K562 (cell line): ENCODE results near the gene PNPO. TPM values are rescaled to one million over a fixed set of nuclear protein-coding genes. Genes with fewer than 3 reads are reported as not detected.

ENCODE experiments used
- ATAC-seq: fragments of 200-7000 bp; cut with Tn5 transposase; 3 replicates; pipeline ENCODE4 v1.9.1; 2020; ENCODE audit warnings: moderate library complexity
- BruUV-seq: library from RNA; stranded (reverse); fragments of 400-500 nt; replicated peaks from 2 replicates; lab custom pipeline; 2021; lab: Mats Ljungman, UMichigan
- CTCF ChIA-PET: fragments of 300-600 bp; formaldehyde crosslinking; extraction: SDS; loops from one replicate; lab custom pipeline; 2021; ENCODE audit warnings: low intra/inter-chr PET ratio; lab: Yijun Ruan, JAX
- POLR2A ChIA-PET: fragments of 300-600, 350-650 bp; sonication (Branson Sonifier 250); formaldehyde crosslinking; extraction: SDS; loops from one replicate; lab custom pipeline; 2021; ENCODE audit warnings: antibody characterized with exemption, inconsistent platforms; lab: Yijun Ruan, JAX
- DNase-seq, 4 experiments: peaks; one replicate each; pipeline versions ENCODE4 v3.0.0 to v3.0.0-alpha.2; 2011 to 2018; ENCODE audit warnings: low spot score in 3 of 4, mixed read lengths in 3 of 4; ENCODE audit errors: extremely low read depth in 1 of 4
- FAIRE-seq: peaks from 2 replicates; lab custom pipeline; 2011; peaks lifted over from hg19 to GRCh38; lab: Jason Lieb, UNC
- H2AFZ ChIP-seq: 2 replicates; pipeline ENCODE4 v1.6.0; 2011; ENCODE audit warnings: low read depth, low read length, control low read depth, inconsistent platforms
- H3K27ac ChIP-seq: fragments of 200-600 bp; 3 replicates; pipeline ENCODE4 v1.8.0; 2011; ENCODE audit warnings: low read depth, mild to moderate bottlenecking, control low read depth, inconsistent platforms, low read length, moderate library complexity, mixed read lengths; ENCODE audit errors: extremely low read depth
- H3K27me3 ChIP-seq, 2 experiments: fragments of 300-600 bp in 1 of 2; 2 replicates in 1 of 2; 3 replicates in 1 of 2; pipeline versions ENCODE4 v1.6.0 to v1.8.0; 2011; ENCODE audit warnings: inconsistent platforms in 2 of 2, low read length in 2 of 2, mild to moderate bottlenecking in 1 of 2, mixed read lengths in 1 of 2, moderate library complexity in 1 of 2; ENCODE audit not compliant: control insufficient read depth in 2 of 2, insufficient read depth in 2 of 2
- H3K36me3 ChIP-seq: fragments of 300-600 bp; 3 replicates; pipeline ENCODE4 v1.8.0; 2011; ENCODE audit warnings: mild to moderate bottlenecking, low read length, inconsistent platforms; ENCODE audit not compliant: control insufficient read depth, insufficient read depth
- H3K4me1 ChIP-seq, 2 experiments: fragments of 200-600 bp in 1 of 2; replicated peaks in 1 of 2; 2 replicates in 1 of 2; 3 replicates in 1 of 2; pipeline versions ENCODE4 v1.5.1 to v1.8.0; 2011; ENCODE audit warnings: inconsistent platforms in 2 of 2, low read length in 2 of 2, mild to moderate bottlenecking in 1 of 2, mixed read lengths in 1 of 2, moderate library complexity in 1 of 2; ENCODE audit not compliant: control insufficient read depth in 2 of 2, insufficient read depth in 2 of 2
- H3K4me2 ChIP-seq: 2 replicates; pipeline ENCODE4 v1.6.1; 2011; ENCODE audit warnings: low read length, control low read depth, inconsistent platforms, mixed read lengths; ENCODE audit not compliant: insufficient read depth
- H3K4me3 ChIP-seq: fragments of 200-600 bp; sonication (generic), shearing (Covaris generic); 2 replicates; pipeline ENCODE4 v1.5.1; 2016; ENCODE audit warnings: control low read depth, inconsistent platforms
- H3K79me2 ChIP-seq: fragments of 200-600 bp; 3 replicates; pipeline ENCODE4 v1.8.0; 2011; ENCODE audit warnings: low read length, inconsistent platforms; ENCODE audit not compliant: control insufficient read depth, insufficient read depth
- H3K9ac ChIP-seq, 2 experiments: 2 replicates each; pipeline versions ENCODE4 v1.6.0 to v1.6.1; 2011; ENCODE audit warnings: low read depth in 2 of 2, low read length in 2 of 2, control low read depth in 1 of 2, inconsistent platforms in 1 of 2, mild to moderate bottlenecking in 1 of 2, mixed read lengths in 1 of 2; ENCODE audit not compliant: insufficient read depth in 1 of 2
- H3K9me1 ChIP-seq: one replicate; pipeline ENCODE4 v1.6.0; 2011; ENCODE audit warnings: inconsistent platforms, mild to moderate bottlenecking, low read length, moderate library complexity; ENCODE audit not compliant: control insufficient read depth, insufficient read depth
- H3K9me3 ChIP-seq: replicated peaks from 2 replicates; pipeline ENCODE4 v1.5.1; 2011; ENCODE audit warnings: low read depth, low read length, inconsistent platforms; ENCODE audit not compliant: control insufficient read depth, insufficient read depth
- H4K20me1 ChIP-seq: replicated peaks from 2 replicates; pipeline ENCODE4 v1.6.1; 2011; ENCODE audit warnings: low read length, inconsistent platforms, mixed read lengths; ENCODE audit not compliant: control insufficient read depth, insufficient read depth
- CEBPB ChIP-seq: fragments of 450-650 bp; IDR thresholded peaks from 2 replicates; pipeline ENCODE4 v1.6.1; 2016; ENCODE audit warnings: missing genetic modification characterization, missing compliant biosample characterization
- DDX20 ChIP-seq: fragments of 450-650 bp; IDR thresholded peaks from 2 replicates; pipeline ENCODE4 v1.6.1; 2016; ENCODE audit warnings: missing genetic modification characterization, low read depth, mild to moderate bottlenecking, missing compliant biosample characterization, moderate library complexity
- ELF4 ChIP-seq: fragments of 450-650 bp; formaldehyde crosslinking; IDR thresholded peaks from 2 replicates; pipeline ENCODE4 v1.4.0; 2022; ENCODE audit warnings: missing genetic modification characterization
- KLF16 ChIP-seq: IDR thresholded peaks from 2 replicates; pipeline ENCODE4 v1.6.1; 2016; ENCODE audit warnings: antibody characterized with exemption
- MTA3 ChIP-seq: fragments of 450-650 bp; formaldehyde crosslinking; IDR thresholded peaks from 2 replicates; pipeline ENCODE4 v1.6.1; 2017; ENCODE audit warnings: mild to moderate bottlenecking, borderline replicate concordance
- MYBL2 ChIP-seq, 2 experiments: fragments of 450-650 bp in 1 of 2; sonication (generic) in 1 of 2; formaldehyde crosslinking in 1 of 2; IDR thresholded peaks; 2 replicates each; pipeline versions ENCODE4 v1.6.1 to v1.8.1; 2017 to 2022; ENCODE audit warnings: borderline replicate concordance in 1 of 2, inconsistent platforms in 1 of 2, low read depth in 1 of 2, mild to moderate bottlenecking in 1 of 2, missing genetic modification reagents in 1 of 2, moderate library complexity in 1 of 2
- NFIX ChIP-seq: fragments of 250-450 bp; sonication (Bioruptor Pico); IDR thresholded peaks from 2 replicates; pipeline ENCODE4 v1.4.0; 2020; ENCODE audit warnings: low read depth, mild to moderate bottlenecking, moderate library complexity
- TBL1XR1 ChIP-seq, 2 experiments: IDR thresholded peaks; 2 replicates each; pipeline ENCODE4 v1.6.1; 2012; ENCODE audit warnings: improper control_type of control experiment in 2 of 2, low read length in 2 of 2, mild to moderate bottlenecking in 1 of 2
- WGBS: fragments of 100-300 bp; shearing (Covaris generic); methylation state at CpG from one replicate; pipeline ENCODE4 v1.1.6; 2016; ENCODE audit warnings: low coverage, mixed read lengths; ENCODE audit not compliant: insufficient coverage; ENCODE audit errors: missing lambda C conversion rate; 5-methylcytosine and 5-hydroxymethylcytosine counted together
- in situ Hi-C: fragments of 300-500 bp; cut with MboI; formaldehyde crosslinking; loops from 4 replicates; pipeline ENCODE4 v1.15.0; 2018; ENCODE audit warnings: inconsistent platforms, mixed read lengths
- intact Hi-C: fragments of 100-400 bp; cut with micrococcal nuclease; formaldehyde crosslinking; loops from 2 replicates; pipeline ENCODE4 v1.14.2; 2022
- polyA plus RNA-seq, 8 experiments: library from polyadenylated mRNA; depleted of rRNA in 4 of 8; stranded (reverse) in 5 of 8; unstranded in 3 of 8; fragments of >200 nt; fragmentation: Nextera tagmentation in 2 of 8; fragmentation: Illumina TruSeq in 1 of 8; extraction: Ambion mirVana in 2 of 8; extraction: Trizol in 1 of 8; gene quantifications; 2 replicates each; pipeline versions ENCODE4 v1.2.1 to v1.2.3, GENCODE V29; 2011 to 2014; ENCODE audit warnings: inconsistent platforms in 1 of 8, missing spikeins in 1 of 8
- total RNA-seq, 7 experiments: library from RNA; depleted of rRNA in 6 of 7; stranded (reverse); fragments of >200 nt in 6 of 7; fragmentation: Illumina TruSeq in 2 of 7; extraction: Trizol in 2 of 7; gene quantifications; 2 replicates each; pipeline versions ENCODE4 v1.2.1 to v1.2.3, GENCODE V29; 2011 to 2021; ENCODE audit warnings: low replicate concordance in 1 of 7
- TF ChIP-seq, protein P1 (sequence below): sonication (generic); formaldehyde crosslinking; IDR thresholded peaks from 2 replicates; pipeline ENCODE4 v1.8.0; 2022; ENCODE audit warnings: missing genetic modification reagents, mild to moderate bottlenecking, moderate library complexity, borderline replicate concordance
- TF ChIP-seq, protein P2 (sequence below), 3 experiments: fragments of 200-800 bp in 1 of 3; fragments of 250-450 bp in 1 of 3; fragments of 450-650 bp in 1 of 3; sonication (Bioruptor Pico) in 1 of 3; sonication (Bioruptor generic) in 1 of 3; formaldehyde crosslinking in 1 of 3; IDR thresholded peaks; 2 replicates each; pipeline versions ENCODE4 v1.6.1 to v1.8.0; 2016 to 2022; ENCODE audit warnings: mild to moderate bottlenecking in 2 of 3, missing genetic modification characterization in 2 of 3, missing compliant biosample characterization in 1 of 3, moderate library complexity in 1 of 3
- TF ChIP-seq, protein P3 (sequence below): fragments of 250-450 bp; sonication (Bioruptor Pico); IDR thresholded peaks from 2 replicates; pipeline ENCODE4 v1.4.0; 2020; ENCODE audit warnings: mild to moderate bottlenecking

PNPO gene
- total and polyA plus RNA-seq, 9 of the 15 experiments (the other 6 are each of a cell fraction or from before 2014, with no cell fraction given): 16.6 to 39.0 (median 27.4) TPM

GRCh38 chr17:47949197-47949759, 7.9 kb downstream of the PNPO start:
- BruUV-seq: no TSS peak
- TF ChIP-seq MYBL2 (IDR thresholded peaks at IDR 0.05; ENCODE audit: low read depth) (no peak), MYBL2 (CRISPR knock-in tag; IDR thresholded peaks at IDR 0.05; ENCODE audit: borderline replicate concordance) (no peak), NFIX (no peak), KLF16 (0 out of 2 replicates have a peak, but pooled peaks have one; percentile 24), MTA3 (0 out of 2 replicates have a peak, but pooled peaks have one; percentile 36), ELF4 (CRISPR knock-in tag) (no peak), TBL1XR1 (IDR thresholded peaks at IDR 0.05; ENCODE audit: low read length in 2 of 2) (no peak), DDX20 (tag) (no peak), CEBPB (peak; percentile 56; the same call in 1 of the 2 replicates)
- TF ChIP-seq, protein P1, sequence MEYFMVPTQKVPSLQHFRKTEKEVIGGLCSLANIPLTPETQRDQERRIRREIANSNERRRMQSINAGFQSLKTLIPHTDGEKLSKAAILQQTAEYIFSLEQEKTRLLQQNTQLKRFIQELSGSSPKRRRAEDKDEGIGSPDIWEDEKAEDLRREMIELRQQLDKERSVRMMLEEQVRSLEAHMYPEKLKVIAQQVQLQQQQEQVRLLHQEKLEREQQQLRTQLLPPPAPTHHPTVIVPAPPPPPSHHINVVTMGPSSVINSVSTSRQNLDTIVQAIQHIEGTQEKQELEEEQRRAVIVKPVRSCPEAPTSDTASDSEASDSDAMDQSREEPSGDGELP: peak; percentile 31; the same call in 1 of the 2 replicates
- TF ChIP-seq, protein P2, sequence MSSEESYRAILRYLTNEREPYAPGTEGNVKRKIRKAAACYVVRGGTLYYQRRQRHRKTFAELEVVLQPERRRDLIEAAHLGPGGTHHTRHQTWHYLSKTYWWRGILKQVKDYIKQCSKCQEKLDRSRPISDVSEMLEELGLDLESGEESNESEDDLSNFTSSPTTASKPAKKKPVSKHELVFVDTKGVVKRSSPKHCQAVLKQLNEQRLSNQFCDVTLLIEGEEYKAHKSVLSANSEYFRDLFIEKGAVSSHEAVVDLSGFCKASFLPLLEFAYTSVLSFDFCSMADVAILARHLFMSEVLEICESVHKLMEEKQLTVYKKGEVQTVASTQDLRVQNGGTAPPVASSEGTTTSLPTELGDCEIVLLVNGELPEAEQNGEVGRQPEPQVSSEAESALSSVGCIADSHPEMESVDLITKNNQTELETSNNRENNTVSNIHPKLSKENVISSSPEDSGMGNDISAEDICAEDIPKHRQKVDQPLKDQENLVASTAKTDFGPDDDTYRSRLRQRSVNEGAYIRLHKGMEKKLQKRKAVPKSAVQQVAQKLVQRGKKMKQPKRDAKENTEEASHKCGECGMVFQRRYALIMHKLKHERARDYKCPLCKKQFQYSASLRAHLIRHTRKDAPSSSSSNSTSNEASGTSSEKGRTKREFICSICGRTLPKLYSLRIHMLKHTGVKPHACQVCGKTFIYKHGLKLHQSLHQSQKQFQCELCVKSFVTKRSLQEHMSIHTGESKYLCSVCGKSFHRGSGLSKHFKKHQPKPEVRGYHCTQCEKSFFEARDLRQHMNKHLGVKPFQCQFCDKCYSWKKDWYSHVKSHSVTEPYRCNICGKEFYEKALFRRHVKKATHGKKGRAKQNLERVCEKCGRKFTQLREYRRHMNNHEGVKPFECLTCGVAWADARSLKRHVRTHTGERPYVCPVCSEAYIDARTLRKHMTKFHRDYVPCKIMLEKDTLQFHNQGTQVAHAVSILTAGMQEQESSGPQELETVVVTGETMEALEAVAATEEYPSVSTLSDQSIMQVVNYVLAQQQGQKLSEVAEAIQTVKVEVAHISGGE (CRISPR knock-in tag; IDR thresholded peaks at IDR 0.05): no peak
- TF ChIP-seq, protein P3, sequence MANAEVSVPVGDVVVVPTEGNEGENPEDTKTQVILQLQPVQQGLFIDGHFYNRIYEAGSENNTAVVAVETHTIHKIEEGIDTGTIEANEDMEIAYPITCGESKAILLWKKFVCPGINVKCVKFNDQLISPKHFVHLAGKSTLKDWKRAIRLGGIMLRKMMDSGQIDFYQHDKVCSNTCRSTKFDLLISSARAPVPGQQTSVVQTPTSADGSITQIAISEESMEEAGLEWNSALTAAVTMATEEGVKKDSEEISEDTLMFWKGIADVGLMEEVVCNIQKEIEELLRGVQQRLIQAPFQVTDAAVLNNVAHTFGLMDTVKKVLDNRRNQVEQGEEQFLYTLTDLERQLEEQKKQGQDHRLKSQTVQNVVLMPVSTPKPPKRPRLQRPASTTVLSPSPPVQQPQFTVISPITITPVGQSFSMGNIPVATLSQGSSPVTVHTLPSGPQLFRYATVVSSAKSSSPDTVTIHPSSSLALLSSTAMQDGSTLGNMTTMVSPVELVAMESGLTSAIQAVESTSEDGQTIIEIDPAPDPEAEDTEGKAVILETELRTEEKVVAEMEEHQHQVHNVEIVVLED: no peak

More at GRCh38 chr17:47949197-47949759, 7.9 kb downstream of the PNPO start:
- Histone ChIP-seq H3K27ac (peak overlapping the region; percentile 8; the same call in 1 of the 3 replicates), H3K79me2 (no peaks in the 10 kb centered on the region), H3K9ac (peak overlapping the region; percentile 21 to 77; a peak in 3 of 4 replicates), H3K4me2 (peak overlapping the region; percentile 57; the same call in 1 of the 2 replicates), H3K36me3 (peaks cover 54% of the 10 kb centered on the region), H3K9me1 (no peaks in the 10 kb centered on the region), H3K27me3 (no peaks in the 10 kb centered on the region), H2AFZ (peak overlapping the region; percentile 63), H3K4me3 (no peak overlapping the region), H4K20me1 (no peaks in the 10 kb centered on the region), H3K9me3 (no peaks in the 10 kb centered on the region), H3K4me1 (peaks cover 9% of the 10 kb centered on the region in 2 experiments; a peak in 3 of 5 replicates)
- WGBS: 5% methylated on average over 22 of the region's 22 CpGs
- POLR2A ChIA-PET: interaction anchor here (0.6 to 2.8 kb wide), 5 partner anchors 11 to 168 kb away, joined by 3 to 14 read pairs (median 4); partner anchors contain the start of genes LRRC46 and MRPL10
- intact Hi-C loops (loop anchor here (1.0 kb wide), 2 partner anchors 21 to 69 kb away; no protein-coding TSS in a partner anchor), in situ Hi-C loops (no loop called here)
- peak; percentile 95 for ATAC-seq
- peak; percentile 76 for FAIRE-seq
- CTCF ChIA-PET: interaction anchor here (0.6 to 2.3 kb wide), 6 partner anchors 21 to 680 kb away, joined by 3 to 29 read pairs (median 6); partner anchors contain the start of gene CDK5RAP3
- peak; percentile 82 to 90 (median 87) for DNase-seq
